Endothelial cell of hepatic sinusoid (primary cell): ENCODE results near the gene POFUT1.
"Not testable (repeated sequence)": the region's sequence is repeated elsewhere in the genome, so short reads cannot be mapped to it uniquely, and the experiment has no call there.

Source experiments
- in situ Hi-C: cut with HindIII; loops from 2 replicates; pipeline ENCODE4 v1.10.0; 2017; ENCODE audit warnings: low sequenced_read_pairs

Gene POFUT1

DNA sequence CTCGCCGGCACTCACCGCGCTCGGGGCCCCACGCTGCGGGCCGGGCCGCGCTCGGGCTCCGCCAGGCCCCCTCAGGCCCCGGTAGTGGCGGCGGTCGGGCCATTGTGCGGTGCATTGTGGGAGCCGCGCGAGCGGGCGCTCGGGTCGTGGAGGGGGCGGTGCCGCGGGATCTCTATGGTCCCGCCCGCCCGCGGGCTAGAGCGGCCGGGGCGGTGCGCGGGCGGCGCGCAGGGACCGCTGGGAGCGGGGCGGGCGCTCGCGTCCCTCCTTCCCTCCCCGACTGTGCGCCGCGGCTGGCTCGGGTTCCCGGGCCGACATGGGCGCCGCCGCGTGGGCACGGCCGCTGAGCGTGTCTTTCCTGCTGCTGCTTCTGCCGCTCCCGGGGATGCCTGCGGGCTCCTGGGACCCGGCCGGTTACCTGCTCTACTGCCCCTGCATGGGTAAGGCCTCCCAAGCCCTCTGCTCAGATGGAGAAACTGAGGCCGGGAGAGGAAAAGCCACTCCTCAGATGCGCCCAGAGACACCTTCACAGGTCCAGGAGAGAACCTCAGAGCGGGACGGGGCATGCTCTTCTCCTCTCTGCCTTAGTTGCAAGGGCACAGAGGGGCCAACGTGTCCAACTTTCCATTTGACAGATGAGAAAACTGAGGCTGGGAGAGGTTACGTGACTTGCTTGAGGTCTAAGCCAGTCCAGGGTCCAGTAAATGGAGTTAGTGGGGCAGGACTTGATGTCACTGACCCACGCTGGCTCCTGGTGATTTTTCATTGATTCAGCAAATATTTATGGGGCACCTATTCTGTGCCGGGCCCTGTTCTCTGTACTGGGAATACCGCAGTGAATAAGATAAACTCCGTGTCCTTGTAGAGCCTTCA is at the start of gene POFUT1, which contains the start of gene PLAGL2:
TSS of gene POFUT1 (plus strand) at position 255 of the 873 bp plus-strand sequence. CDS start at position 317, 62 bp downstream.
TSS of gene PLAGL2 (minus strand) at position 118 of the 873 bp plus-strand sequence. CDS start 5,565 bp downstream, outside the sequence.
- in situ Hi-C loops = no loop called here

DNA sequence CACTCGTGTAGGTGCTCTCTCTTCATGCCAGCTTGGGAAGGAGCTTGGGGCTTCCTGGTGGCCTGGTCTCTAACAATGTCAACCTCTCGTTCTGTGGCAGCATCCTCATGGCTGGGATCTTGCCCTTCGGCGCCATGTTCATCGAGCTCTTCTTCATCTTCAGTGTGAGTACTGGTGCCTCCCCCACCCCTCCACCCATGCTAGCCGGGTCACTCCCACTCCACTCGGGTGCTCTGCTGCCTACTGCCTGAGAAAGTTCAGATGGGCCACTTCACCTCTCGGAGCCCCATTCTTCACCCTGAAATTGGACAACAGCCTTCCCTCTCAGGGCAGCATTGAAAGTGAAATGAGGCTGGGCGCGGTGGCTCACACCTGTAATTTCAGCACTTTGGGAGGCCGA is 49.3 kb upstream of the POFUT1 start:
- in situ Hi-C loops = loop anchor here (10.0 kb wide), 1 partner anchor 74 kb away; no protein-coding TSS in a partner anchor

DNA sequence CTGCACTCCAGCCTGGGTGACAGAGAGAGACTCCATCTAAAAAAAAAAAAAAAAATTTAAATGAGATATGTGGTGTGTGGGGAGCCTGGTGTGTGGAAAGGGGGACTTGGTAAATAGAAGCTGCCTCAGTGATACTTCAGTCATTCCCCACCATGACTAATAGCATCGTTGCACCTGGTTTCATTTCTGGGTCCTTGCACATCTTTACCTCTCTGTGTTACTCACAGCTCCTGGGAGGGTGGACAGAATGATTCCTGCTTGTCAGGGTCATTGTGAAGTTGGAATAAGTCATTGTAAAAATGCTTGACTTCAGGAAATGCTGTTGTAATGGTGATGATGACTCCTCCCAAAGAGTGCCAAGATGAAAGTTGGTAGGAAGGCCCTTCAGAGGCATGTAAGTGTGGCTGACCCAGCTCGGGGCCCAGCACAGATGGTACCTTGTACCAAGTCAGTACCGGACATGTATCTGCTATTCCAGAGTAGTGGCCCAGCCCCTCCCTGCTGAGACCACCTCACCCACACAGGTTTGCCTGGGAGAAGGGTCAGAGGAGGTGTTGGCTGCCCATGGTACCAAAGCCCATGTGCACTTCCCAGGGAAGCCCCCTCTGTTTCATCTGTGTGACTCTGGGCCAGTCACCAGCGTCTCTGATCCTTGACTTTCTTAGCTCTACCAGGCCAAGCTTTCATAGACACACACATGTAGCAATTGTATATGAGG is 48.6 kb upstream of the POFUT1 start:
- in situ Hi-C loops = loop anchor here (10.0 kb wide), 1 partner anchor 74 kb away; no protein-coding TSS in a partner anchor

DNA sequence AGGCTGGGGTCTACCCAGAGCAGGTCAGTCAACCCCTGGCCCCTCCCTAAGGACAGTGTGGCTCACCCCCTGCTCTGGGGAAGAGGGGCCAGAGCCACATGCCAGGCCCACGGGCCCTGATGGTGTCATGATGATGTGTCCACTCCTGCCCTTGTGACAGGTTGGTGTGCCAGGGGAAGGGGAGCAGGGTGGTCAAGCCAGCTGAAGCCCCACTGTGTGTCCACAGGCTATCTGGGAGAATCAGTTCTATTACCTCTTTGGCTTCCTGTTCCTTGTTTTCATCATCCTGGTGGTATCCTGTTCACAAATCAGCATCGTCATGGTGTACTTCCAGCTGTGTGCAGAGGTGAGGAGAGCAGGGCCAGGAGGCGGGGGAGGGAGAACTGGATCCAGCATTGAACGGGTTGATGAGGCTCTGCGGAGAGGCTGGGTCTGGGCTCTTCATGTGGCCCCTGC is 47.9 kb upstream of the POFUT1 start:
- in situ Hi-C loops = loop anchor here (10.0 kb wide), 1 partner anchor 75 kb away; no protein-coding TSS in a partner anchor

DNA sequence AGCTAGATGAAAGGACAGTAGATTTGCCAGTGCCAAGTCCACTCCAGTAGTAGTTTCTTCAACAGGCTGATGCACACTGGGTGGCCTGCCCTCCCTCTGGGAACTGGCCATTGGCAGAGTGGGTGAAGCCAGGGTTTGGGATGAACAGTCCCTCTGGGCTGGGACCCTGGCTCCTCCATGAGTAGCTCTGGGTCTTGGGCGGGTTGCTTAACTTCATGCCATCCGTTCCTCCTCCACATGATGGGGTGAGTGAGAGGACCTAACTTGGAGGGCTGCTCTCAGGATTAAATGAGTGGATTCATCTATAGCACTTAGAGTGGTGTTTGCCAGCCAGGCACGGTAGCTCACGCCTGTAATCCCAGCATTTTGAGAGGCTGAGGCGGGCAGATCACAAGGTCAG is 47.3 kb upstream of the POFUT1 start:
- in situ Hi-C loops = no loop called here

DNA sequence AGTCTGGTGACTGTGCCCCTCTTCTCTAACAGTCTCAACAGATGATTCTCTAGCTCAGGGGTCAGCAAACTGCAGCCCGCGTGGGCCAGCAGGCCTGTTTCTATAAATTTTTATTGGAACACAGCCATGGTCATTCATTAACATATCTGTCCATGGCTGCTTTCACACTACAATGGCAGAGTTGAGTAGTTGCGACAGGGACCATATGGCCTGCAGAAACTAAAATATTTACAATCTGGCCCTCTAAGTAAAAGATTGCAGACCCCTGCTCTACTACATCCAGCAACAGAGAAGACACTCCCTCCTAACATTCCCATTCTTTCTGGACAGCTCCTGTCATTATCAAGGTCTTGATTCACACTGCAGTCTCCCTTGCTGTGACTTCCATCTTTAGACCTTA is 45.3 kb upstream of the POFUT1 start:
- in situ Hi-C loops = no loop called here

DNA sequence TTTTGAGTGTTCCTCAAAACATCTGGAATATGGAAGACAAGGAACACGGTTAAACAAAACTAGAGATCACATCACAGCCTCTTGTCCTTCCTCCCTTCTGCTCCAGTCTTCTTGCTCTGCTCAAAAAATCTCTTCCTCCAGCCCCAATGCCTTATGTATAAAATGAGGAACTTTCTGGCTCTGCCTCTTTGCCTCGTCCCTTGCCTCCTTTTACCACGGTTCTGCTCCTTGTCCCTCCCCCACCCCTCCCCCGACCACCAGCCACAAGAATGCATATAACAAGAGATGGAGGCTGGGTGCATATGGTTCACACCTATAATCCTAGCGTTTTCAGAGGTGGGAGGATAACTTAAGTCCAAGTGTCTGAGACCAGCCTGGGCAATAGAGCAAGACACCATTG is 43.7 kb upstream of the POFUT1 start:
- in situ Hi-C loops = no loop called here

DNA sequence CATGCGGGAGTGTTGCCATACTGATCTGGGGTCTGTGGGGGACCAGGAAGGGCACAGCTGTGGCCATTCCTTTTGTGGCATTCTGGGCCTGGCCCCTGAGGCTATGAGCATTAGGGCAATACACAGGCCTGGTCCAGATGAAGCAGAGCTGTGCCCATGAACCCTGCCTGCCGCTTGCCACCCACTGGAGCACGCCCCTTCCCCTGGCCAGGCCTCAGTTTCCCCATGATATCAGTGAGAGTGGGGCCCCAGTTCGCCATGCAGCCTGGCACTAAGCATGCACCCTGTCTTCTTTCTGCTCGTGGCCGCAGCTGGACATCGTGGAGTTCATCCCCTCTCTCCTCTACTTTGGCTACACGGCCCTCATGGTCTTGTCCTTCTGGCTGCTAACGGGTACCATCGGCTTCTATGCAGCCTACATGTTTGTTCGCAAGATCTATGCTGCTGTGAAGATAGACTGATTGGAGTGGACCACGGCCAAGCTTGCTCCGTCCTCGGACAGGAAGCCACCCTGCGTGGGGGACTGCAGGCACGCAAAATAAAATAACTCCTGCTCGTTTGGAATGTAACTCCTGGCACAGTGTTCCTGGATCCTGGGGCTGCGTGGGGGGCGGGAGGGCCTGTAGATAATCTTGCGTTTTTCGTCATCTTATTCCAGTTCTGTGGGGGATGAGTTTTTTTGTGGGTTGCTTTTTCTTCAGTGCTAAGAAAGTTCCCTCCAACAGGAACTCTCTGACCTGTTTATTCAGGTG is 42.5 kb upstream of the POFUT1 start:
- in situ Hi-C loops = no loop called here

- in situ Hi-C loops = no loop called here
These were observed 41.7 kb upstream of the POFUT1 start for GRCh38 chr20:32165836-32166545.

DNA sequence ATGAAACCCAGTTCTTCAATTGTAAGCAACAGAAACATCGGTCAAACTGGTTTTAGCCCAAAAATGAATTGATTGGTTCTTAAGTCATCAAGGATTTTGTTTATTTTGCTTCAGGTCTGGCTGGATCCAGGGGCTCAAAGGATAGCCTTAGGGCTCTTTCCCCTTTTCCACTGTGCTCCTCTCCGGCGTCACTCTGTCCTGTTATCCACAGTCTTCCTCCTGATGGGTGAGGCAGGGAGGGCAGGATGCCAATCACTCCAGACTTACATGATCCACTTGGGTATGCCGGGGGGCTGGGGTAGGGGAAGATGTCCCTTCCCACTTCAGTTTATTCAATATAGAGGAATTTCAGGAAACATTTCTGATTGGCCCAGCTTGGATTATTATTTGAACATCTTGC is 40.1 kb upstream of the POFUT1 start:
- in situ Hi-C loops = no loop called here

DNA sequence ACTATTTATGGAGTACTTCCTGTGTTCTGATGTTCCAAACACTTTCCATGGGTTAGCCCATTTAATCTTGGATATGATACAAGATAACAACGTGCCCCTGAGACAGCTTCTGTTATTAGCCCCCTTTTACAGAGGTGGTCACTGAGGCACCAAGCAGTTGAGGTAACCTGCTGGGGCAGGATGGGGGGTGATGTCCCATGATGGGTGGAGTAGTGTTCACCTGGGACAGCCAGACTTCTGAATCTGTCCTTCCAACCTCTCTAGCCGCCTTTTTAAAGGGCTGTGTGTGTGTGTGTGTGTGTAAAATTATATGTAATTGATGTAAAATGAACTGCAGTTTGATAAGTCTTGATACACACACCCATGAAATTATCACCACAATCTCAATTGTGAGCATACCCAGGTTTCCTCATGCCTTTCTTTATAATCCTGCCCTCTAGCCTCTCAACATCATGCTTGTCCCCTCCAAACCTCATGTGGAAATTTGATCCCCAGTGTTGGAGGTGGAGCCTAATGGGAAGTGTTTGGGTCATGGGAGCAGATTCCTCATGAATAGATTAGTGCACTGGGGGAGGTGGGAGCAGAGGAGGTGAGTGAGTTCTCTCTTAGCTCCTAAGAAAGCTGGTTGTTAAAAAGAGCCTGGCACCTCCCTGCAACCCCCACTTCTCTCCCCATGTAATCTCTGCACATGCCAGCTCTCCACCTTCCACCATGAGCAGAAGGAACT is 39.3 kb upstream of the POFUT1 start:
- in situ Hi-C loops = no loop called here

DNA sequence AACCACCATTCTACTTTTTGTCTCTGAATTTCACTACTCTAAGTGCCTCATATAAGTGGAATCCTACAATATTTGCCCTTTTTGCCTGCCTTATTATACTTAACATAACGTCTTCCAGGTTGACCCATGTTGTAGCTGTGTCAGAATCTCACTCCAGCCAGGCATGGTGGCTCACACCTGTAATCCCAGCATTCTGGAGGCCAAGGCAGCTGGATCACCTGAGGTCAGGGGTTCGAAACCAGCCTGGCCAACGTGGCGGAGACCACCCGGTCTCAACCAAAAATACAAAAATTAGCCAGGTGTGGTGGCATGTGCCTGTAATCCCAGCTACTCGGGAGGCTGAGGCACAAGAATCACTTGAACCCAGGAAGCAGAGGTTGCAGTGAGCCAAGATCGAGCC is 30.0 kb upstream of the POFUT1 start:
- in situ Hi-C loops = not testable (repeated sequence)

DNA sequence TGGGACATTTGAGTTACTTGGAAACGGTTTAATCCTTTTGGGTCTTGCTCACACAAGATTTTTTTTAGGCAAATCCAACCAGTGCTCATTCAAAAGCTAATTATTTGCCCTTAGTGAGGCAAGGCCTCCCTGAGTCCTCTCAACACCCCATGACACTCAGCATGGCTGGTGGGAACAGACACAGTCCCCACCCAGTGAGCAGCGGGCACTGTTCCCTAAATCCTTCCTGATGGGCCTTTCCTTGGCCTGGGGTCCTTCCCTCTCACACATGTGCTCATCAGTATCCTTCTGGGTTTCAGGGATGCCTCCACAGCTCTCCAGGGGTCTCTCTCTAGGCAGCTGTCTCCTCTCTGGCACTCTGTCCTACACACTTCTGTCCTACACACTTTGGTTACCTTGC is 28.2 kb upstream of the POFUT1 start:
- in situ Hi-C loops = no loop called here

DNA sequence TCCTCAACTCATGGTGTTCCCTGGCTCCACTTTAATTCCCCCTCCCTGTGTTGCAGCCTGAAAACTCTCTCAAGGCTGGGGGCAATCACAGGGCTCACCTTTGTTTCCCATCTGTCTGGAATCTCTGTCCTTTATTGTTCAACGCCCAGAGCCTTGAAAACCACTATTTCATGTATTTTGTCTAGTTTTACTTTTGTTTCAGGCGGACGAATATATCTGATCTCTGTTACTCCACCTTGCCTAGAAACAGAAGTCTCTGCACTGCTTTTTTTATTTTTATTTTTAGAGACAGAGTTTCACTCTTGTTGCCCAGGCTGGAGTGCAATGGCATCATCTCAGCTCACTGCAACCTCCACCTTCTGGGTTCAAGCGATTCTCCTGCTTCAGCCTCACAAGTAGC is 27.7 kb upstream of the POFUT1 start:
- in situ Hi-C loops = loop anchor here (10.0 kb wide), 1 partner anchor 95 kb away; no protein-coding TSS in a partner anchor

DNA sequence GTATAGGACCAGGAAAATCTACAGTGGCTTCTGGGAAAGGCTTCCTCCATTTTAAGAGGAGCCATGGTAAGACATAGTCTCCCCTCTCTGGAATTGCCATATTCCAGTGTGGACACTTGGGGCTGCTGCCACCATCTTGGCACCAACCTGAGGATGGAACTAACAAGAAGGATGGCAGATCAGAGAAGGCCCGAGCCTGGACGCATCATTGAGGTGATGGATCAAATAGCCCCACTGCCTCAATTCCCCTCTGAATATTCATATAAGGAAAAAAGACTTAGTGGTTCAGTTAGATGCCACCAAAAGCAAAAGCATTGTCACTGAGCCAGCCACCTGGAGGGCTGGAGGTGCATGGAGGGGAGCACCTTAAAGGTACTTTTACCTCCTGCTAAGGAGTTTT is 26.1 kb upstream of the POFUT1 start:
- in situ Hi-C loops = loop anchor here (10.0 kb wide), 1 partner anchor 97 kb away; no protein-coding TSS in a partner anchor

- in situ Hi-C loops = loop anchor here (10.0 kb wide), 1 partner anchor 99 kb away; no protein-coding TSS in a partner anchor
These were observed 23.6 kb upstream of the POFUT1 start for GRCh38 chr20:32183947-32184635.

GRCh38 chr20:32184961-32185603 is 22.6 kb upstream of the POFUT1 start:
- in situ Hi-C loops = loop anchor here (5.0 to 10.0 kb wide), 3 partner anchors 33 to 257 kb away; no protein-coding TSS in a partner anchor

DNA sequence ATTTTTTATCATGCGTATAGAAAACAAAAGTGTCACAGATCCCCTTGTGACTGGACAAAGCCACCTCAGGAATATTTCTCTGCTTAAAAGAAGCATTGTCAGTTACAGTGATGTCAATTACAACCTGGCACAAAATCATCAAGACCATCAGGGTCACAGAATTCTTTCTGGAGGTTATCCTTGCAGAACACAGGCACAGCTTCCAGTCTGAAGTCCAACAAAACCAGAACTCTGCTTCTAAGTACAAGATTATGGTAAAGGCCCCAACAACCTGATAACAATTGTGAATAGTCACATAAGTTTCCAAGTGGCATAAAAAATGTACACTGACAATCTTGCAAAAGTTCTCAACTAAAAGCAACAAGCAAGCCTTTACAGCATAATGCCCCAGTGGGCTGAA is 21.2 kb upstream of the POFUT1 start:
- in situ Hi-C loops = loop anchor here (5.0 to 10.0 kb wide), 3 partner anchors 34 to 256 kb away; no protein-coding TSS in a partner anchor
